Chondrocyte (in vitro differentiated cells): Measurements from ENCODE around the gene ATPAF1. TPM values are rescaled to one million over a fixed set of nuclear protein-coding genes. Genes with fewer than 3 reads are reported as not detected.

ENCODE experiments used
- DNase-seq: peaks from one replicate; pipeline ENCODE4 v3.0.0; 2021; ENCODE audit warnings: mixed read lengths, low spot score
- H3K27ac Mint-ChIP-seq: one replicate; pipeline ENCODE4 v1.8.0; 2021; ENCODE audit warnings: mild to moderate bottlenecking, moderate library complexity, mixed read lengths; ENCODE audit not compliant: unreplicated experiment
- H3K27me3 Mint-ChIP-seq: 2 replicates; pipeline ENCODE4 v1.8.0; 2021; ENCODE audit warnings: low read depth, mixed read lengths
- H3K36me3 Mint-ChIP-seq: 2 replicates; pipeline ENCODE4 v1.8.0; 2021; ENCODE audit warnings: low read depth, mixed read lengths
- H3K4me1 Mint-ChIP-seq: 2 replicates; pipeline ENCODE4 v1.8.0; 2021; ENCODE audit warnings: low read depth, mild to moderate bottlenecking, mixed read lengths
- H3K4me3 Mint-ChIP-seq: one replicate; pipeline ENCODE4 v1.8.0; 2021; ENCODE audit warnings: mild to moderate bottlenecking, moderate library complexity, mixed read lengths; ENCODE audit not compliant: unreplicated experiment
- H3K9me3 Mint-ChIP-seq: 2 replicates; pipeline ENCODE4 v1.8.0; 2021; ENCODE audit warnings: low read depth, mixed read lengths
- total RNA-seq: library from RNA; stranded (reverse); gene quantifications from 3 replicates; pipeline ENCODE4 v1.2.1, GENCODE V29; 2021
- TF ChIP-seq, protein P1 (sequence below): fragments of 200-600 bp; sonication (generic); IDR thresholded peaks from 2 replicates; pipeline ENCODE4 v1.5.0; 2021; ENCODE audit warnings: antibody characterized with exemption, mild to moderate bottlenecking, moderate library complexity

The ATPAF1 gene
- total RNA-seq, 1 donor from 2014 or later = 22.9 TPM

DNA sequence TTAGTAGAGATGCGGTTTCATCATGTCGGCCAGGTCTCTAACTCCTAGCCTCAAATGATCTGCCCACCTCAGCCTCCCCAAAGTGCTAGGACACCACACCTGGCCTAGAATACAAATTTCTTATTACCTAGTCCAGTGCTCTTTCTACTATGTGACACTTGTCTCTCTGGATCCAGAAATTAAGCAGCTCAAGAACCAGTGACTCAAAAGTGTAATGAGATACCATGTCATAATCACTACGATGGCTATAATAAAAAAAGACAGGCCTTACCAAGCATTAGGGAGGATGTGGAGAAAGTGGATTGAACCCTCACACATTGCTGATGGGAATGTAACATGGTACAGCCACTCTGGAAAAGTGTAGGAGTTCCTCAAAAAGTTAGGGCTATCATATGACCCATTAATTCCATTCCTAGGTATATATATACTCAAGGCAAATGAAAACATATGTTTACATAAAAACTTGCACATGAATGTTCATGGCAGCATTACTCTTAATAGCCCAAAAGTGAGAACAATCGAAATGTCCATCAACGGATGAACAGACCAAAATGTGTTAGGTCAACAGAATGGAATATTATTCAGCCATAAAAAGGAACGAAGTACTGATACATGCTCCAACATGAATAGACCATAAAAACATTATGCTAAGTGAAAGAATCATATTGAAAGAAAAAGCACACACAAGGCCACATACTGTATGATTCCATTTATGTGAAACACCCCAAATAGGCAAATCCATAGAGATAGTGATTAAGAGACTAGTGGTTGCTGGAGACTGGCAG lies 11.8 kb upstream of the ATPAF1 start:
- Mint-ChIP-seq H3K4me1 (no peaks in the 10 kb centered on the region), H3K27me3 (no peaks in the 10 kb centered on the region), H3K27ac (no peak overlapping the region), H3K36me3 (peaks cover 48% of the 10 kb centered on the region), H3K9me3 (no peaks in the 10 kb centered on the region), H3K4me3 (no peak overlapping the region)
- DNase-seq = no peak
- TF ChIP-seq, protein P1, sequence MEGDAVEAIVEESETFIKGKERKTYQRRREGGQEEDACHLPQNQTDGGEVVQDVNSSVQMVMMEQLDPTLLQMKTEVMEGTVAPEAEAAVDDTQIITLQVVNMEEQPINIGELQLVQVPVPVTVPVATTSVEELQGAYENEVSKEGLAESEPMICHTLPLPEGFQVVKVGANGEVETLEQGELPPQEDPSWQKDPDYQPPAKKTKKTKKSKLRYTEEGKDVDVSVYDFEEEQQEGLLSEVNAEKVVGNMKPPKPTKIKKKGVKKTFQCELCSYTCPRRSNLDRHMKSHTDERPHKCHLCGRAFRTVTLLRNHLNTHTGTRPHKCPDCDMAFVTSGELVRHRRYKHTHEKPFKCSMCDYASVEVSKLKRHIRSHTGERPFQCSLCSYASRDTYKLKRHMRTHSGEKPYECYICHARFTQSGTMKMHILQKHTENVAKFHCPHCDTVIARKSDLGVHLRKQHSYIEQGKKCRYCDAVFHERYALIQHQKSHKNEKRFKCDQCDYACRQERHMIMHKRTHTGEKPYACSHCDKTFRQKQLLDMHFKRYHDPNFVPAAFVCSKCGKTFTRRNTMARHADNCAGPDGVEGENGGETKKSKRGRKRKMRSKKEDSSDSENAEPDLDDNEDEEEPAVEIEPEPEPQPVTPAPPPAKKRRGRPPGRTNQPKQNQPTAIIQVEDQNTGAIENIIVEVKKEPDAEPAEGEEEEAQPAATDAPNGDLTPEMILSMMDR = no peak

DNA sequence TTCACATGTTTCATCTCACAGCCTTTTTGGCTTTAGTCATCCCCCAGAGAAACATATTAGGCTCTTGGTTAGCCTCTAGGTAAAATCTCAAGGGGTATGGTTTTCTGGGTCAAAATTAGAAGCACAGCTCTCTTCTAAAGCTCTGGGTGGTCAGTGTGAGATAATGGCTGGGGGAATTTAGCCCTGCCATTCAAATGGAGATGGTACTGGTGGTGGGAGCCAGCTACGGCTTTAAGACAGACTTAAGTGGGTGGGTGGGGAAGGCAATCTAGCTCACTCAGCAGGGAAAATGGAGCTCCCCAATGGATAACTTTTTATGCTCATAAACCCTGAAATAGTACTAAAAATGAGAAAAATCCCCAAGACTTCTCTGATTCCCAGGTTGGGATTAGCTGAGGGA lies 9.2 kb upstream of the ATPAF1 start:
- TF ChIP-seq, protein P1 = no peak
- no peaks in the 10 kb centered on the region for H3K27me3 Mint-ChIP-seq
- H3K4me3 Mint-ChIP-seq = no peak overlapping the region
- H3K36me3 Mint-ChIP-seq = peaks cover 37% of the 10 kb centered on the region
- H3K4me1 Mint-ChIP-seq = no peaks in the 10 kb centered on the region
- H3K9me3 Mint-ChIP-seq = no peaks in the 10 kb centered on the region
- no peak overlapping the region for H3K27ac Mint-ChIP-seq
- DNase-seq = no peak

DNA sequence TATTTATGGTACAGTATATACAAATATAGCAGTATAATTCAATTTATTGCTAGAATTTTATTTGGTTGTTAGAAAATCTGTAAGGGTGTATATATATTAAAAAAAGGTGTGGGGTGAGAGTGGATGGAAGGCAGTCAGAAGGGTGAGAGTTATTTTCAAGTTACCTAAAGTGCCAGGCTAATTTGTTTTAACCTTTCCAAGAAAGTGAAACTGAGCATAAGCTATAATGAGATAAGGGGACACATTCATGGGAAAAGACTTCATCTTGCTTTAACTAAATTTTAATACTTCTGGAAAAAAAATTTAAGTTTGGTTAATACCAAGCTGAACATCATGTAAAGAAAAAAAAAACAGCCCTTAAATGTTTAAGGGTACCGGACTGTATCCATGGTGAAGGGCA lies 8.4 kb upstream of the ATPAF1 start:
- Mint-ChIP-seq H3K27me3 (no peaks in the 10 kb centered on the region), H3K9me3 (no peaks in the 10 kb centered on the region), H3K4me1 (no peaks in the 10 kb centered on the region), H3K27ac (no peak overlapping the region), H3K4me3 (no peak overlapping the region), H3K36me3 (peaks cover 31% of the 10 kb centered on the region)
- TF ChIP-seq, protein P1 = no peak
- no peak for DNase-seq

DNA sequence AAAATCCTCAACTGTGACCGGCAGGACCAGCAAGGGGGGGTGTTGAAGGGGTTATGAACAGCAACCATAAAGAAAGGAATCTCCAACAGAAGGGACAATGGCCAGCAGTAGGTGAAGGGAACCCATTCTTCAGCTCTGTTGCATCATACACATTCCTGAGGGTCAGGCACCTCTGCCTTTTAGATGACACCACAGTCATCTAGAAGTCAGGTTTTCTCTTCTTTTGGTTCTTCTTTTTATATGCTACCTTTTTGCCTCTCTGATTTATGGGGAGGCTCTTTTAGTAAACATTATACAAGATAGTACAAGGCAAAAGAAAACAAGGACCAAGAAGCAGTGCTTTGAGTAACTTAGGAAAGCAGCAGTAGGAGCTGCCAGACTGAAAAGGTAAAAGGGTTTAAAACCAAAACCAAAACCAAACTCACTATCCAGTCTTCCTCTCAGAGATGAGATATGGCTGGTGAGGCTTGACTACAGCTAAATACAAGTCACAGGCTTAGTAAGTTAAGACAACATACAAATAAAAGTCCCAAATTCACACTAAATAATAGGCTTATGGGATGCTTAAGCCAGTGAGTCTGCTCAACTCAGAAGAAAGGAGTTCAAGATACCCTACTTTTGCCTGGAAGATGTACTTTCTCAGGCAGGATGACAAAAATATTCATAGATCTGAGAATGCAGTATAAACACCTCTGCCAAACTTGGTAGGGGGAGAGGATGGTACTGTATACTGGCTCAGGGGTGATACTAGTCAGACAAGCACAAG lies 7.6 kb upstream of the ATPAF1 start:
- DNase-seq = no peak
- H3K4me1 Mint-ChIP-seq = no peaks in the 10 kb centered on the region
- H3K9me3 Mint-ChIP-seq = no peaks in the 10 kb centered on the region
- H3K27me3 Mint-ChIP-seq = no peaks in the 10 kb centered on the region
- peaks cover 29% of the 10 kb centered on the region for H3K36me3 Mint-ChIP-seq
- H3K27ac Mint-ChIP-seq = no peak overlapping the region
- no peak overlapping the region for H3K4me3 Mint-ChIP-seq
- TF ChIP-seq, protein P1 = no peak

DNA sequence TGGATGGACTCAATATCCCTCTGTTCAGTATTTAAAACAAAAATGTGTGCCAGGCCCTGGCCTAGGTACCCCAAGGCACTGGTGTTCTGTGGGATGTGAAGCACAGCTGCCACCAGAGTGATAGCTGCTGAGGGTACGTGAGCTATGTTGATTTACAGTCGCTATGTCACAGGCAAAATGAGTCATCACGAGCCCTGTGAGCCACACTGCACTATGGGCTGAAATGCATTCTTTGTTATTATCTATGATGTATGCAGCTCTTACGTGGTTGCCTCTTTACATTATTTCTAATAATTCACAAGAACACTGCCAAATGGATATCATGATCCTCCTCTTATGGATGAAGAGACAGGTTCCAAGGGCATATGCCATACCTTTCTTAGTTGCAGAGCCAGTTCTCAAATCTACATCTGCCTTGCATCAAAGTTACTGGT lies 5.6 kb upstream of the ATPAF1 start:
- no peak for DNase-seq
- no peaks in the 10 kb centered on the region for H3K9me3 Mint-ChIP-seq
- H3K4me1 Mint-ChIP-seq = no peaks in the 10 kb centered on the region
- H3K27me3 Mint-ChIP-seq = no peaks in the 10 kb centered on the region
- TF ChIP-seq, protein P1 = no peak
- H3K36me3 Mint-ChIP-seq = peaks cover 18% of the 10 kb centered on the region
- no peak overlapping the region for H3K4me3 Mint-ChIP-seq
- no peak overlapping the region for H3K27ac Mint-ChIP-seq
